GM23338 (cell line): Measurements from ENCODE around the gene ZBTB7C. TPM values are rescaled to one million over a fixed set of nuclear protein-coding genes. Genes with fewer than 3 reads are reported as not detected.

Source experiments
- ATAC-seq: fragments of 200-7000 bp; cut with Tn5 transposase; 3 replicates; pipeline ENCODE4 v1.9.1; 2020
- DNase-seq: peaks from one replicate; pipeline ENCODE4 v3.0.0-alpha.2; 2015; ENCODE audit warnings: low spot score
- H2AFZ ChIP-seq: fragments of 200-600 bp; sonication (generic); 2 replicates; pipeline ENCODE4 v1.8.0; 2016; ENCODE audit warnings: antibody characterized with exemption, mild to moderate bottlenecking, moderate library complexity
- H3F3A ChIP-seq: fragments of 200-600 bp; sonication (generic); replicated peaks from 2 replicates; pipeline ENCODE4 v1.8.0; 2017; ENCODE audit warnings: antibody characterized with exemption, mixed run types, low read depth
- H3K27ac ChIP-seq: fragments of 200-600 bp; sonication (generic); 2 replicates; pipeline ENCODE4 v1.6.1; 2016; ENCODE audit warnings: low read depth
- H3K27me3 ChIP-seq: fragments of 200-600 bp; sonication (generic); 2 replicates; pipeline ENCODE4 v1.8.0; 2016; ENCODE audit warnings: mild to moderate bottlenecking, mixed run types, moderate library complexity; ENCODE audit not compliant: insufficient read depth
- H3K36me3 ChIP-seq: fragments of 200-600 bp; sonication (generic); 2 replicates; pipeline ENCODE4 v1.8.0; 2016; ENCODE audit warnings: mild to moderate bottlenecking; ENCODE audit not compliant: insufficient read depth
- H3K4me1 ChIP-seq: fragments of 200-600 bp; sonication (generic); 2 replicates; pipeline ENCODE4 v1.8.0; 2016; ENCODE audit warnings: mild to moderate bottlenecking, moderate library complexity; ENCODE audit not compliant: insufficient read depth
- H3K4me2 ChIP-seq: fragments of 200-600 bp; sonication (generic); 2 replicates; pipeline ENCODE4 v1.7.1; 2017; ENCODE audit warnings: mixed run types
- H3K4me3 ChIP-seq: fragments of 200-600 bp; sonication (generic); 2 replicates; pipeline ENCODE4 v1.6.1; 2016; ENCODE audit warnings: mixed run types
- H3K79me2 ChIP-seq: fragments of 200-600 bp; sonication (generic); replicated peaks from 2 replicates; pipeline ENCODE4 v1.8.0; 2017; ENCODE audit warnings: mild to moderate bottlenecking; ENCODE audit not compliant: insufficient read depth
- H3K9me2 ChIP-seq: fragments of 200-600 bp; sonication (generic); 2 replicates; pipeline ENCODE4 v1.8.0; 2017; ENCODE audit not compliant: insufficient read depth
- H4K20me1 ChIP-seq: fragments of 200-600 bp; sonication (generic); replicated peaks from 2 replicates; pipeline ENCODE4 v1.8.0; 2017; ENCODE audit warnings: mild to moderate bottlenecking; ENCODE audit not compliant: insufficient read depth
- H3K27ac Mint-ChIP-seq: 2 replicates; pipeline ENCODE4 v1.8.0; 2020; ENCODE audit warnings: inconsistent platforms, mild to moderate bottlenecking, moderate library complexity, mixed read lengths
- H3K27me3 Mint-ChIP-seq: 3 replicates; pipeline ENCODE4 v1.8.0; 2022; ENCODE audit warnings: low read depth, mild to moderate bottlenecking, moderate library complexity, mixed read lengths, inconsistent platforms; ENCODE audit not compliant: insufficient read depth, poor library complexity
- H3K36me3 Mint-ChIP-seq: 3 replicates; pipeline ENCODE4 v1.8.0; 2021; ENCODE audit warnings: low read depth, mild to moderate bottlenecking, inconsistent platforms, moderate library complexity, mixed read lengths
- H3K4me1 Mint-ChIP-seq: 3 replicates; pipeline ENCODE4 v1.8.0; 2020; ENCODE audit warnings: mild to moderate bottlenecking, inconsistent platforms, mixed read lengths
- H3K4me3 Mint-ChIP-seq: 3 replicates; pipeline ENCODE4 v1.8.0; 2021; ENCODE audit warnings: moderate library complexity, mild to moderate bottlenecking, inconsistent platforms, mixed read lengths
- H3K9me3 Mint-ChIP-seq: 3 replicates; pipeline ENCODE4 v1.8.0; 2020; ENCODE audit warnings: moderate library complexity, mild to moderate bottlenecking, inconsistent platforms, mixed read lengths
- CREB1 ChIP-seq: fragments of 250-450 bp; sonication (Bioruptor Pico); IDR thresholded peaks from 2 replicates; pipeline ENCODE4 v1.5.0; 2020; ENCODE audit warnings: low read depth, mild to moderate bottlenecking, moderate library complexity
- CTCF ChIP-seq, 2 experiments: fragments of 200-600 bp in 1 of 2; sonication (generic) in 1 of 2; conservative IDR thresholded peaks; 2 replicates each; pipeline versions ENCODE4 v1.5.1 to v1.6.1; 2016 to 2017; ENCODE audit warnings: antibody characterized with exemption in 2 of 2, low read depth in 2 of 2, mild to moderate bottlenecking in 2 of 2, moderate library complexity in 1 of 2
- ETS1 ChIP-seq: IDR thresholded peaks from 2 replicates; pipeline ENCODE4 v1.6.1; 2016; ENCODE audit warnings: antibody characterized with exemption
- EZH2 ChIP-seq: fragments of 200-600 bp; sonication (generic); IDR thresholded peaks from one replicate; pipeline ENCODE4 v1.8.0; 2017; ENCODE audit warnings: antibody characterized with exemption, mild to moderate bottlenecking, low read depth; ENCODE audit not compliant: unreplicated experiment
- NANOG ChIP-seq: IDR thresholded peaks from 2 replicates; pipeline ENCODE4 v1.6.1; 2016; ENCODE audit warnings: antibody characterized with exemption, borderline replicate concordance
- ZNF114 ChIP-seq: fragments of 250-450 bp; sonication (Bioruptor Pico); IDR thresholded peaks from 2 replicates; pipeline ENCODE4 v1.5.0; 2020; ENCODE audit warnings: mild to moderate bottlenecking, moderate library complexity
- ZNF331 ChIP-seq: fragments of 250-450 bp; sonication (Bioruptor Pico); IDR thresholded peaks from 2 replicates; pipeline ENCODE4 v1.5.0; 2020; ENCODE audit warnings: low read depth, mild to moderate bottlenecking, moderate library complexity
- polyA plus RNA-seq: library from polyadenylated mRNA; unstranded; fragments of >200 nt; fragmentation: Nextera tagmentation; extraction: Ambion mirVana; gene quantifications from 2 replicates; pipeline ENCODE4 v1.2.1, GENCODE V29; 2016
- total RNA-seq: library from RNA; depleted of rRNA; stranded (reverse); fragments of >200 nt; shearing (Covaris generic); gene quantifications from 2 replicates; pipeline ENCODE4 v1.2.3, GENCODE V29; 2014

ZBTB7C gene
- total and polyA plus RNA-seq, 2 experiments from 2014 or later: 0.03 to 0.14 TPM

- Mint-ChIP-seq H3K36me3 (peaks cover under 1% of the 10 kb centered on the region; the same call in 1 of the 3 replicates), H3K9me3 (peaks cover 1% of the 10 kb centered on the region; the same call in 1 of the 3 replicates)
Measured at GRCh38 chr18:48219037-48219809, 190.0 kb downstream of the ZBTB7C start.

GRCh38 chr18:48218285-48219022 is 190.7 kb downstream of the ZBTB7C start:
- DNase-seq (no peak), ATAC-seq (no peak)
- no peak overlapping the region for H3K4me3 ChIP-seq
- no peaks in the 10 kb centered on the region for H3F3A ChIP-seq
- Mint-ChIP-seq H3K27me3 (peaks cover 5% of the 10 kb centered on the region), H3K36me3 (peaks cover 7% of the 10 kb centered on the region), H3K4me1 (peaks cover 11% of the 10 kb centered on the region; the same call in 2 of the 3 replicates), H3K4me3 (no peak overlapping the region), H3K27ac (no peak overlapping the region), H3K9me3 (peaks cover 9% of the 10 kb centered on the region)
- no peaks in the 10 kb centered on the region for H3K27me3 ChIP-seq
- no peaks in the 10 kb centered on the region for H3K79me2 ChIP-seq
- H3K9me2 ChIP-seq: no peaks in the 10 kb centered on the region
- no peaks in the 10 kb centered on the region for H4K20me1 ChIP-seq
- no peaks in the 10 kb centered on the region for H3K36me3 ChIP-seq
- H2AFZ ChIP-seq: no peak overlapping the region
- no peak overlapping the region for H3K27ac ChIP-seq
- no peaks in the 10 kb centered on the region for H3K4me1 ChIP-seq
- no peak overlapping the region for H3K4me2 ChIP-seq
- TF ChIP-seq CREB1 (no peak), ZNF331 (CRISPR knock-in tag) (no peak), ETS1 (no peak), ZNF114 (CRISPR knock-in tag) (no peak), EZH2 (no peak), NANOG (no peak)

More at GRCh38 chr18:48219037-48219809, 190.0 kb downstream of the ZBTB7C start:
- H3K27ac ChIP-seq: no peak overlapping the region
- H3K27ac Mint-ChIP-seq: no peak overlapping the region; the same call in 1 of the 2 replicates
- DNase-seq (peak; percentile 21), ATAC-seq (peak; percentile 83)
- no peaks in the 10 kb centered on the region for H3K36me3 ChIP-seq
- no peaks in the 10 kb centered on the region for H3K9me2 ChIP-seq
- no peak overlapping the region for H3K4me2 ChIP-seq
- H3K27me3 Mint-ChIP-seq: peaks cover 5% of the 10 kb centered on the region
- H3K4me1 ChIP-seq: no peaks in the 10 kb centered on the region
- H3K27me3 ChIP-seq: no peaks in the 10 kb centered on the region
- no peak overlapping the region for H3K4me3 ChIP-seq
- H3K79me2 ChIP-seq: no peaks in the 10 kb centered on the region
- no peaks in the 10 kb centered on the region for H4K20me1 ChIP-seq
- H2AFZ ChIP-seq: no peak overlapping the region
- peaks cover 11% of the 10 kb centered on the region; the same call in 2 of the 3 replicates for H3K4me1 Mint-ChIP-seq
- TF ChIP-seq EZH2 (no peak), CTCF (conservative IDR thresholded peaks at IDR 0.05; ENCODE audit: low read depth in 2 of 2) (peak; percentile 9 to 37; a peak in 2 of 4 replicates)
- no peak overlapping the region for H3K4me3 Mint-ChIP-seq
- H3F3A ChIP-seq: no peaks in the 10 kb centered on the region
